Hepatocyte (in vitro differentiated cells): Measurements from ENCODE around the gene PMS1. TPM values are rescaled to one million over a fixed set of nuclear protein-coding genes. Genes with fewer than 3 reads are reported as not detected.

Source experiments
- DNase-seq: peaks from one replicate; pipeline ENCODE4 v3.0.0-alpha.2; 2016; ENCODE audit warnings: low spot score
- H2AFZ ChIP-seq: fragments of 200-600 bp; sonication (generic); 2 replicates; pipeline ENCODE4 v1.6.0; 2016; ENCODE audit warnings: antibody characterized with exemption, mild to moderate bottlenecking
- H3K27ac ChIP-seq: fragments of 200-600 bp; sonication (generic); 2 replicates; pipeline ENCODE4 v1.5.1; 2016; ENCODE audit warnings: mild to moderate bottlenecking
- H3K27me3 ChIP-seq: fragments of 200-600 bp; sonication (generic); 2 replicates; pipeline ENCODE4 v1.6.1; 2016
- H3K36me3 ChIP-seq: fragments of 200-600 bp; sonication (generic); replicated peaks from 2 replicates; pipeline ENCODE4 v1.5.1; 2016; ENCODE audit warnings: low read depth; ENCODE audit not compliant: insufficient read depth
- H3K4me1 ChIP-seq: fragments of 200-600 bp; sonication (generic); 2 replicates; pipeline ENCODE4 v1.5.1; 2016; ENCODE audit warnings: mild to moderate bottlenecking, moderate library complexity; ENCODE audit not compliant: insufficient read depth
- H3K4me2 ChIP-seq: fragments of 200-600 bp; sonication (generic); 2 replicates; pipeline ENCODE4 v1.6.0; 2016
- H3K4me3 ChIP-seq: fragments of 200-600 bp; sonication (generic); 2 replicates; pipeline ENCODE4 v1.5.1; 2016; ENCODE audit warnings: mild to moderate bottlenecking
- H3K79me2 ChIP-seq: fragments of 200-600 bp; sonication (generic); 2 replicates; pipeline ENCODE4 v1.6.0; 2017; ENCODE audit warnings: mild to moderate bottlenecking
- H3K9me2 ChIP-seq: fragments of 200-600 bp; sonication (generic); replicated peaks from 2 replicates; pipeline ENCODE4 v1.6.0; 2017; ENCODE audit warnings: mild to moderate bottlenecking; ENCODE audit not compliant: insufficient read depth
- H3K9me3 ChIP-seq: fragments of 200-600 bp; sonication (generic); 2 replicates; pipeline ENCODE4 v1.5.1; 2016; ENCODE audit warnings: low read depth, mild to moderate bottlenecking
- H4K20me1 ChIP-seq: fragments of 200-600 bp; sonication (generic); 2 replicates; pipeline ENCODE4 v1.6.0; 2016; ENCODE audit warnings: mild to moderate bottlenecking; ENCODE audit not compliant: insufficient read depth, poor library complexity, severe bottlenecking
- CTCF ChIP-seq: fragments of 200-600 bp; sonication (generic); IDR thresholded peaks from 2 replicates; pipeline ENCODE4 v1.5.1; 2016; ENCODE audit warnings: antibody characterized with exemption, mild to moderate bottlenecking; ENCODE audit not compliant: poor library complexity
- EZH2 ChIP-seq: fragments of 200-600 bp; sonication (generic); IDR thresholded peaks from 2 replicates; pipeline ENCODE4 v1.6.1; 2016; ENCODE audit warnings: antibody characterized with exemption, mild to moderate bottlenecking, borderline replicate concordance
- EZH2phosphoT487 ChIP-seq: fragments of 200-600 bp; sonication (generic); IDR thresholded peaks from one replicate; pipeline ENCODE4 v1.6.1; 2018; ENCODE audit warnings: antibody characterized with exemption, mild to moderate bottlenecking, low read depth, moderate library complexity; ENCODE audit not compliant: unreplicated experiment, severe bottlenecking
- WGBS: methylation state at CpG from one replicate; pipeline ENCODE4 v1.1.6; 2016; ENCODE audit warnings: low lambda C conversion rate; ENCODE audit errors: missing lambda C conversion rate; 5-methylcytosine and 5-hydroxymethylcytosine counted together
- polyA plus RNA-seq: library from polyadenylated mRNA; unstranded; fragments of >200 nt; fragmentation: Nextera tagmentation; extraction: Ambion mirVana; gene quantifications from 2 replicates; pipeline ENCODE4 v1.2.1, GENCODE V29; 2016
- total RNA-seq: library from RNA; depleted of rRNA; stranded (reverse); fragments of >200 nt; gene quantifications from 2 replicates; pipeline ENCODE4 v1.2.3, GENCODE V29; 2014

The PMS1 gene
- total and polyA plus RNA-seq, 2 experiments from 2014 or later, result 13.1 to 14.6 TPM

- TF ChIP-seq EZH2 (no peak), EZH2phosphoT487 (no peak), CTCF (no peak)
- 77% methylated on average over 6 of the region's 6 CpGs for WGBS
Measured at GRCh38 chr2:189770590-189771322, 13.5 kb upstream of the PMS1 start.

GRCh38 chr2:189772212-189772611 is 12.0 kb upstream of the PMS1 start:
- no peaks in the 10 kb centered on the region for H3K4me1 ChIP-seq
- no peaks in the 10 kb centered on the region for H4K20me1 ChIP-seq
- no peak for TF ChIP-seq EZH2
- no peak for TF ChIP-seq EZH2phosphoT487
- no peak for TF ChIP-seq CTCF
- H3K27ac ChIP-seq, result no peak overlapping the region
- H3K79me2 ChIP-seq, result no peaks in the 10 kb centered on the region
- WGBS, result 91% methylated on average over 1 of the region's 1 CpG
- H2AFZ ChIP-seq, result no peak overlapping the region
- no peaks in the 10 kb centered on the region for H3K9me3 ChIP-seq
- no peak overlapping the region for H3K4me3 ChIP-seq
- no peak overlapping the region for H3K4me2 ChIP-seq
- H3K27me3 ChIP-seq, result no peaks in the 10 kb centered on the region
- peaks cover 3% of the 10 kb centered on the region for H3K36me3 ChIP-seq
- no peak for DNase-seq
- no peaks in the 10 kb centered on the region for H3K9me2 ChIP-seq

More at GRCh38 chr2:189770590-189771322, 13.5 kb upstream of the PMS1 start:
- H3K4me1 ChIP-seq, result no peaks in the 10 kb centered on the region
- no peaks in the 10 kb centered on the region for H3K27me3 ChIP-seq
- peaks cover 3% of the 10 kb centered on the region for H3K36me3 ChIP-seq
- H3K4me3 ChIP-seq, result no peak overlapping the region
- no peak overlapping the region for H2AFZ ChIP-seq
- no peaks in the 10 kb centered on the region for H3K9me3 ChIP-seq
- H3K4me2 ChIP-seq, result no peak overlapping the region
- H4K20me1 ChIP-seq, result no peaks in the 10 kb centered on the region
- no peaks in the 10 kb centered on the region for H3K9me2 ChIP-seq
- no peak overlapping the region for H3K27ac ChIP-seq
- no peak for DNase-seq
- H3K79me2 ChIP-seq, result no peaks in the 10 kb centered on the region

- Histone ChIP-seq H3K4me3 (peak overlapping the region; percentile 80), H2AFZ (no peak overlapping the region), H3K4me2 (peak overlapping the region; percentile 78), H3K36me3 (no peaks in the 10 kb centered on the region), H3K9me2 (no peaks in the 10 kb centered on the region), H4K20me1 (no peaks in the 10 kb centered on the region), H3K79me2 (peaks cover 70% of the 10 kb centered on the region), H3K9me3 (no peaks in the 10 kb centered on the region), H3K27me3 (no peaks in the 10 kb centered on the region), H3K4me1 (peaks cover 10% of the 10 kb centered on the region), H3K27ac (peak overlapping the region; percentile 98)
- DNase-seq, result no peak
- 82% methylated on average over 4 of the region's 4 CpGs for WGBS
- TF ChIP-seq EZH2phosphoT487 (no peak), CTCF (no peak), EZH2 (no peak)
Measured at GRCh38 chr2:189782221-189782671, 2.0 kb upstream of the PMS1 start.
